WERI-Rb-1 (cell line): ENCODE data around the gene TACR2.

ENCODE experiments used
- DNase-seq: peaks from one replicate; pipeline ENCODE4 v3.0.0-alpha.2; 2020
- H3K27ac ChIP-seq: fragments of 250-450 bp; sonication (Bioruptor Pico); 2 replicates; pipeline ENCODE4 v1.5.1; 2020; ENCODE audit warnings: mild to moderate bottlenecking, moderate library complexity
- H3K27me3 ChIP-seq: fragments of 250-450 bp; sonication (Bioruptor Pico); 2 replicates; pipeline ENCODE4 v1.5.1; 2021; ENCODE audit warnings: mild to moderate bottlenecking, low read depth, moderate library complexity; ENCODE audit not compliant: insufficient read depth, severe bottlenecking
- H3K36me3 ChIP-seq: fragments of 250-450 bp; sonication (Bioruptor Pico); 2 replicates; pipeline ENCODE4 v1.5.1; 2020; ENCODE audit warnings: mild to moderate bottlenecking, moderate library complexity
- H3K4me3 ChIP-seq: 2 replicates; pipeline ENCODE4 v1.5.1; 2011; ENCODE audit warnings: low read depth, mild to moderate bottlenecking, control low read depth, low read length
- H3K9me3 ChIP-seq: fragments of 250-450 bp; sonication (Bioruptor Pico); 2 replicates; pipeline ENCODE4 v1.5.1; 2021; ENCODE audit warnings: mild to moderate bottlenecking, moderate library complexity; ENCODE audit not compliant: severe bottlenecking
- CTCF ChIP-seq: IDR thresholded peaks from 2 replicates; pipeline ENCODE4 v1.5.1; 2011; ENCODE audit warnings: low read depth, mild to moderate bottlenecking, control low read depth, inconsistent platforms, low read length

The TACR2 gene

GRCh38 chr10:69446229-69446628 lies 29.5 kb upstream of the TACR2 start:
- H3K27me3 ChIP-seq, result no peaks in the 10 kb centered on the region
- H3K27ac ChIP-seq, result no peak overlapping the region
- H3K36me3 ChIP-seq, result no peaks in the 10 kb centered on the region
- DNase-seq, result no peak
- no peak for TF ChIP-seq CTCF
- no peaks in the 10 kb centered on the region for H3K9me3 ChIP-seq
- no peak overlapping the region for H3K4me3 ChIP-seq

GRCh38 chr10:69445041-69445440 lies 28.3 kb upstream of the TACR2 start:
- Histone ChIP-seq H3K36me3 (no peaks in the 10 kb centered on the region), H3K27ac (no peak overlapping the region), H3K27me3 (no peaks in the 10 kb centered on the region), H3K4me3 (no peak overlapping the region), H3K9me3 (no peaks in the 10 kb centered on the region)
- no peak for DNase-seq
- no peak for TF ChIP-seq CTCF

- Histone ChIP-seq H3K4me3 (no peak overlapping the region), H3K9me3 (no peaks in the 10 kb centered on the region), H3K27ac (no peak overlapping the region), H3K36me3 (no peaks in the 10 kb centered on the region), H3K27me3 (no peaks in the 10 kb centered on the region)
- no peak for DNase-seq
- TF ChIP-seq CTCF, result no peak
Measured at GRCh38 chr10:69443354-69443753, 26.6 kb upstream of the TACR2 start.

- no peak overlapping the region for H3K4me3 ChIP-seq
- peaks cover 2% of the 10 kb centered on the region for H3K9me3 ChIP-seq
- peak; percentile 71 for DNase-seq
- no peaks in the 10 kb centered on the region for H3K36me3 ChIP-seq
- no peaks in the 10 kb centered on the region for H3K27me3 ChIP-seq
- peak overlapping the region; percentile 72 for H3K27ac ChIP-seq
- no peak for TF ChIP-seq CTCF
Measured at GRCh38 chr10:69439813-69440506, 23.2 kb upstream of the TACR2 start.

GRCh38 chr10:69439350-69439739 lies 22.6 kb upstream of the TACR2 start:
- Histone ChIP-seq H3K4me3 (peak overlapping the region; percentile 23; the same call in 1 of the 2 replicates), H3K9me3 (peaks cover 5% of the 10 kb centered on the region), H3K27ac (peak overlapping the region; percentile 72), H3K36me3 (no peaks in the 10 kb centered on the region), H3K27me3 (no peaks in the 10 kb centered on the region)
- DNase-seq, result peak; percentile 46
- TF ChIP-seq CTCF, result no peak
